Liver (tissue), 9 donors: ENCODE data around the gene ZSWIM7. TPM values are rescaled to one million over a fixed set of nuclear protein-coding genes. Genes with fewer than 3 reads are reported as not detected.

Experiments used
- DNase-seq: peaks from one replicate; pipeline ENCODE4 v3.0.0-alpha.2; 2017; ENCODE audit warnings: low spot score
- H3K27ac ChIP-seq, 2 donors: one replicate each; pipeline ENCODE4 v1.7.0; 2013; ENCODE audit warnings: inconsistent platforms in 2 of 2, low read length in 2 of 2, control low read depth in 1 of 2, low read depth in 1 of 2, mild to moderate bottlenecking in 1 of 2
- H3K27me3 ChIP-seq, 4 donors: one replicate each; pipeline versions ENCODE4 v1.6.1 to v1.7.0; 2013; ENCODE audit warnings: low read length in 3 of 4, inconsistent platforms in 1 of 4, mild to moderate bottlenecking in 1 of 4, moderate library complexity in 1 of 4; ENCODE audit not compliant: control insufficient read depth in 4 of 4, insufficient read depth in 4 of 4
- H3K36me3 ChIP-seq, 4 donors: one replicate each; pipeline versions ENCODE4 v1.6.1 to v1.7.0; 2013; ENCODE audit warnings: low read length in 3 of 4, mild to moderate bottlenecking in 3 of 4, low read depth in 1 of 4, moderate library complexity in 1 of 4; ENCODE audit not compliant: control insufficient read depth in 4 of 4, insufficient read depth in 3 of 4
- H3K4me1 ChIP-seq, 4 donors: one replicate each; pipeline versions ENCODE4 v1.6.1 to v1.7.0; 2013; ENCODE audit warnings: low read length in 3 of 4, mild to moderate bottlenecking in 3 of 4, moderate library complexity in 1 of 4; ENCODE audit not compliant: control insufficient read depth in 4 of 4, insufficient read depth in 4 of 4
- H3K4me3 ChIP-seq, 3 donors: one replicate each; pipeline versions ENCODE4 v1.6.1 to v1.7.0; 2013; ENCODE audit warnings: low read length in 3 of 3, control low read depth in 1 of 3, low read depth in 1 of 3, mild to moderate bottlenecking in 1 of 3
- H3K9ac ChIP-seq, 2 donors: one replicate each; pipeline ENCODE4 v1.7.0; 2013; ENCODE audit warnings: low read length in 2 of 2, mild to moderate bottlenecking in 2 of 2, moderate library complexity in 2 of 2, control low read depth in 1 of 2, low read depth in 1 of 2
- H3K9me3 ChIP-seq, 4 donors: one replicate each; pipeline versions ENCODE4 v1.6.1 to v1.7.0; 2013; ENCODE audit warnings: low read length in 3 of 4; ENCODE audit not compliant: control insufficient read depth in 4 of 4
- EGR1 ChIP-seq, 2 donors: IDR thresholded peaks; 2 replicates each; pipeline ENCODE4 v1.6.1; 2016 to 2018; ENCODE audit warnings: antibody characterized with exemption in 2 of 2, low read depth in 2 of 2
- GABPA ChIP-seq, 2 donors: IDR thresholded peaks in 1 of 2; conservative IDR thresholded peaks in 1 of 2; 2 replicates each; pipeline ENCODE4 v1.6.1; 2016; ENCODE audit warnings: antibody characterized with exemption in 2 of 2, mild to moderate bottlenecking in 1 of 2, moderate library complexity in 1 of 2
- HNF4A ChIP-seq, 2 donors: conservative IDR thresholded peaks; 2 replicates each; pipeline ENCODE4 v1.6.1; 2016; ENCODE audit warnings: antibody characterized with exemption in 2 of 2, mild to moderate bottlenecking in 2 of 2
- HNF4G ChIP-seq: IDR thresholded peaks from 2 replicates; pipeline ENCODE4 v1.6.1; 2016; ENCODE audit warnings: antibody characterized with exemption
- JUND ChIP-seq, 2 donors: IDR thresholded peaks; 2 replicates each; pipeline ENCODE4 v1.6.1; 2016; ENCODE audit warnings: antibody characterized with exemption in 2 of 2
- NR2F2 ChIP-seq: IDR thresholded peaks from 2 replicates; pipeline ENCODE4 v1.6.1; 2016; ENCODE audit warnings: antibody characterized with exemption
- RAD21 ChIP-seq, 2 donors: IDR thresholded peaks; 2 replicates each; pipeline ENCODE4 v1.6.1; 2016; ENCODE audit warnings: antibody characterized with exemption in 2 of 2, mild to moderate bottlenecking in 2 of 2
- TAF1 ChIP-seq: conservative IDR thresholded peaks from 2 replicates; pipeline ENCODE4 v1.6.1; 2016; ENCODE audit warnings: antibody characterized with exemption, mild to moderate bottlenecking
- YY1 ChIP-seq: IDR thresholded peaks from 2 replicates; pipeline ENCODE4 v1.6.1; 2016; ENCODE audit warnings: antibody characterized with exemption, mild to moderate bottlenecking
- ZBTB33 ChIP-seq: IDR thresholded peaks from 2 replicates; pipeline ENCODE4 v1.6.1; 2016; ENCODE audit warnings: antibody characterized with exemption
- WGBS: extraction: QIAGEN DNeasy Blood & Tissue Kit; methylation state at CpG from one replicate; pipeline ENCODE4 v1.1.7; 2013; 5-methylcytosine and 5-hydroxymethylcytosine counted together
- polyA plus RNA-seq, 2 donors: library from polyadenylated mRNA; stranded (reverse) in 1 of 2; unstranded in 1 of 2; fragments of 200-250 nt in 1 of 2; fragments of >200 nt in 1 of 2; fragmentation: Nextera tagmentation in 1 of 2; extraction: Ambion mirVana in 1 of 2; gene quantifications; one replicate each; pipeline versions ENCODE4 v1.2.1 to v1.2.3, GENCODE V29; 2013 to 2015
- total RNA-seq, 2 donors: library from RNA; depleted of rRNA; stranded (reverse); fragments of >200 nt; gene quantifications; one replicate each; pipeline ENCODE4 v1.2.3, GENCODE V29; 2014
- TF ChIP-seq, protein P1 (sequence below): IDR thresholded peaks from 2 replicates; pipeline ENCODE4 v1.6.1; 2016; ENCODE audit warnings: antibody characterized with exemption, mild to moderate bottlenecking
- donor health status: healthy.
- donor health status: healthy.
- donor health status: healthy.
- donor health status: healthy.
- donor health status: healthy.

Gene ZSWIM7
- total and polyA plus RNA-seq, 4 donors = 7.1 to 27.0 (median 13.8) TPM

- Histone ChIP-seq H3K4me3 (no peak overlapping the region), H3K27ac (no peak overlapping the region), H3K9ac (no peak overlapping the region), H3K36me3 (peaks cover 5 to 46% (median 36%) of the 10 kb centered on the region in 4 donors), H3K9me3 (no peaks in the 10 kb centered on the region), H3K27me3 (no peaks in the 10 kb centered on the region), H3K4me1 (peaks cover 3 to 16% (median 8%) of the 10 kb centered on the region in 4 donors)
- no peak for DNase-seq
- TF ChIP-seq TAF1 = no peak
- TF ChIP-seq HNF4A (conservative IDR thresholded peaks at IDR 0.05) = no peak
- no peak for TF ChIP-seq JUND (IDR thresholded peaks at IDR 0.05)
- TF ChIP-seq YY1 = no peak
- TF ChIP-seq HNF4G = no peak
- no peak for TF ChIP-seq RAD21 (IDR thresholded peaks at IDR 0.05)
- TF ChIP-seq NR2F2 = no peak
- TF ChIP-seq, protein P1, sequence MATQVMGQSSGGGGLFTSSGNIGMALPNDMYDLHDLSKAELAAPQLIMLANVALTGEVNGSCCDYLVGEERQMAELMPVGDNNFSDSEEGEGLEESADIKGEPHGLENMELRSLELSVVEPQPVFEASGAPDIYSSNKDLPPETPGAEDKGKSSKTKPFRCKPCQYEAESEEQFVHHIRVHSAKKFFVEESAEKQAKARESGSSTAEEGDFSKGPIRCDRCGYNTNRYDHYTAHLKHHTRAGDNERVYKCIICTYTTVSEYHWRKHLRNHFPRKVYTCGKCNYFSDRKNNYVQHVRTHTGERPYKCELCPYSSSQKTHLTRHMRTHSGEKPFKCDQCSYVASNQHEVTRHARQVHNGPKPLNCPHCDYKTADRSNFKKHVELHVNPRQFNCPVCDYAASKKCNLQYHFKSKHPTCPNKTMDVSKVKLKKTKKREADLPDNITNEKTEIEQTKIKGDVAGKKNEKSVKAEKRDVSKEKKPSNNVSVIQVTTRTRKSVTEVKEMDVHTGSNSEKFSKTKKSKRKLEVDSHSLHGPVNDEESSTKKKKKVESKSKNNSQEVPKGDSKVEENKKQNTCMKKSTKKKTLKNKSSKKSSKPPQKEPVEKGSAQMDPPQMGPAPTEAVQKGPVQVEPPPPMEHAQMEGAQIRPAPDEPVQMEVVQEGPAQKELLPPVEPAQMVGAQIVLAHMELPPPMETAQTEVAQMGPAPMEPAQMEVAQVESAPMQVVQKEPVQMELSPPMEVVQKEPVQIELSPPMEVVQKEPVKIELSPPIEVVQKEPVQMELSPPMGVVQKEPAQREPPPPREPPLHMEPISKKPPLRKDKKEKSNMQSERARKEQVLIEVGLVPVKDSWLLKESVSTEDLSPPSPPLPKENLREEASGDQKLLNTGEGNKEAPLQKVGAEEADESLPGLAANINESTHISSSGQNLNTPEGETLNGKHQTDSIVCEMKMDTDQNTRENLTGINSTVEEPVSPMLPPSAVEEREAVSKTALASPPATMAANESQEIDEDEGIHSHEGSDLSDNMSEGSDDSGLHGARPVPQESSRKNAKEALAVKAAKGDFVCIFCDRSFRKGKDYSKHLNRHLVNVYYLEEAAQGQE = no peak
- no peak for TF ChIP-seq ZBTB33
- no peak for TF ChIP-seq EGR1 (IDR thresholded peaks at IDR 0.05; ENCODE audit: low read depth in 2 of 2)
Observed at GRCh38 chr17:16001226-16001897, 1.9 kb upstream of the ZSWIM7 start.

DNA sequence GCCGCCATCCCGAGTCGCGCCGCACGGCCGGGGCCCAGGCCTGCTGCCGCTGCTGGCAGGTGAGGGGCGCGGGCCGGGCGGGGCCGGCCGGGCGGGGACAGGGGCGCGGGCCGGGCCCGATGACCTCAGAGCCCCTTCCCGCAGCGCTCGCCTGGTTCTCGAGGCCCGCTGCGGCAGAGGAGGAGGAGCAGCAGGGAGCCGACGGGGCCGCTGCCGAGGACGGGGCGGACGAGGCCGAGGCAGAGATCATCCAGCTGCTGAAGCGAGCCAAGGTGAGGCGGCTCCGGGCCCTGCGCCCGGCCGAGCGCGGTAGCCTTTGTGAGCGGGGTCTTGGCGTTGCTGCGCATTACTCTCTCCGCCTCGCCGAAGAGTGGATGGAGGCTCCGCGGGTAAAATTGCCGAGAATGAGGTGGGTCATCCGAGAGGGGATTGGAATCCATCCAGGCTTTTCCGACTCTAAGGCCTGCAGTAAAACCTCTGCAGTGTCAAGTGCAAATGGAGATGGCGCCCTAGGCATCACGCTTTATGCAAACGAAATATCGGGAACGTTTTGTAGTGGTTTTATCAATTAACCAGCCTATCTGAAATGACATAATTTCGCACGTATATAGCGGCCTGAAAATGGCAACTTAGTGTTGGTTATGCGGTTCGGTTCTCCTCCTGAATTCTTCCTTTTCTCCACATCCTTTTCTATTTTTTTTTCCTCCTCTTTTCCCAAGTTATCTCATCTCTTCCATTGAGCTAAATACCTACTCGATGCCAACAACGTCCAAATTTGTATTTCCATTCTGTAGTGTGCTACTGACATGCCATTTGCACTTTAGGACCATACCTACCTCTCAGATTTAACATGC lies 697 bp upstream of the ZSWIM7 start:
- H3K9me3 ChIP-seq = no peaks in the 10 kb centered on the region
- peak; percentile 64 for DNase-seq
- H3K27me3 ChIP-seq = no peaks in the 10 kb centered on the region
- peaks cover 4 to 34% (median 28%) of the 10 kb centered on the region in 4 donors for H3K36me3 ChIP-seq
- peak overlapping the region; percentile 77 to 93 (median 93) for H3K4me3 ChIP-seq
- H3K4me1 ChIP-seq = peaks cover 3 to 16% (median 8%) of the 10 kb centered on the region in 4 donors
- 2% methylated on average over 64 of the region's 64 CpGs for WGBS
- H3K27ac ChIP-seq = peak overlapping the region; percentile 82 to 99
- peak overlapping the region; percentile 81 to 94 for H3K9ac ChIP-seq
- TF ChIP-seq NR2F2 = no peak
- no peak for TF ChIP-seq GABPA (IDR thresholded peaks at IDR 0.05 in 1 of 2, conservative IDR thresholded peaks at IDR 0.05 in 1 of 2)
- TF ChIP-seq YY1 = peak; percentile 62
- no peak for TF ChIP-seq HNF4A (conservative IDR thresholded peaks at IDR 0.05)
- no peak for TF ChIP-seq JUND (IDR thresholded peaks at IDR 0.05)
- TF ChIP-seq, protein P1 = no peak
